NOMO-1 treated with DMSO at 0.1 percent for 48 hours (cell line): ENCODE data around the gene DYNLT2.

Experiments used
- DNase-seq: peaks from one replicate; lab custom pipeline; 2025; ENCODE audit not compliant: unreplicated experiment; lab: John Stamatoyannopoulos, UW

Gene DYNLT2

DNA sequence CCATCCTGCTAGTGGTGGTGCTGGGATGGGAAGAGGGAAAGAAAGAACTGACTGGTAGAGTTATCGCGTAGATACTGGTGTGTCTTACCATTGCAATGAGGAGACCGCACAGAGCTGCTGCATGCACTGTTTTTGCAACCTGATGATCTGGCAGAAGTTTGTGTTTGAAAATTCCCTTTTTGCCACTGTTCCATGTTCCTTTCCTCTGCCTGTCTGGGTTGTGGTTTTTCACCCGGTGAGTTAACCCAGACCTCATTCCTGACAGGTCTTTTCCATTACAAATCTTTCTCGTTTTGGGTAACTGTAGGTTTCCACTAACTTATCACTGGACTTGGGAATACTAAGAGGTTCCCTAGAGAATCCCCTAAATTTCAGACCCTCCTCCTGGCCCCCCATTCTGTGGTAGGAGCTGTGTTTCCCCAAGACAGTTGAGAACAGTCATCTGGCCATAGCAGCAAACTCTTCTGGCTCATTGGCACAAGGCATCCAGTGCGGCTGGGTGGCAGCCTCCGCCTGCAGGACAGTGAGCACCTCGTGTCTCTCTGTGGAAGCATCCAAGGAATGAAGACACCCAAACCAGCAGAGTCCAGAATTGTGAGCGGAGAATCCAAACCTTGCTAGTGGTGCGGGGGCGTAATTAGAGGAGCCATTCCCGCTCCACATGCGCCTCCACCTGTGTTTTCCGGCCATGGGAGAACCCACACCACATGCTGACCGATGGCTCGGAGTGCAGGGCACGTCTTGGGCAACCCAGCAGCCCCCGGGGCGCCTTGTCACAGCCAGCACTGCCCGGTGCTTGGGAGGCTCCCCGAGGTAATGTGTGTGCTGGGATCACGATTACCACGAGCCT lies 32.8 kb upstream of the DYNLT2 start:
- no peak for DNase-seq

GRCh38 chr6:169783401-169783800 lies 32.0 kb upstream of the DYNLT2 start:
- DNase-seq = no peak

DNA sequence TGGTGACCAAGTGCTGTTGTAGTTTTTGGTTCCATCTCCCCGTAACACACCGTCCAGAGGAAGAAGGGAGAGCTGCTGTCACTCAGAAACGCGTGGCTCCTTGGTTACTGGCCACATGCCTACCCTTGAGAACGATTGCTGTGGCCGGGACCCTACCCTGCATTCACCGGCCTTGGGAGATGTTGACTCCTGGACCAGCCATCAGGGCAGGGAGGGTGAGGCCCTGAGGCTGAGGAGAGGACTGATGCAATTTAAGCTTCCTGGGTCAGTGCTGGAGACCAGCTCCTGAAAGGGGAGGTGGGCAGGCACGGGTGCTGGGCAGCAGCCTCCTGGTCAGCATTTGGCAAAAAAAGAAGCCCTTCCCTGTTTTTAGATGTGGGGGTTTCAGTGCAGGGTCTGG lies 31.6 kb upstream of the DYNLT2 start:
- DNase-seq = no peak

DNA sequence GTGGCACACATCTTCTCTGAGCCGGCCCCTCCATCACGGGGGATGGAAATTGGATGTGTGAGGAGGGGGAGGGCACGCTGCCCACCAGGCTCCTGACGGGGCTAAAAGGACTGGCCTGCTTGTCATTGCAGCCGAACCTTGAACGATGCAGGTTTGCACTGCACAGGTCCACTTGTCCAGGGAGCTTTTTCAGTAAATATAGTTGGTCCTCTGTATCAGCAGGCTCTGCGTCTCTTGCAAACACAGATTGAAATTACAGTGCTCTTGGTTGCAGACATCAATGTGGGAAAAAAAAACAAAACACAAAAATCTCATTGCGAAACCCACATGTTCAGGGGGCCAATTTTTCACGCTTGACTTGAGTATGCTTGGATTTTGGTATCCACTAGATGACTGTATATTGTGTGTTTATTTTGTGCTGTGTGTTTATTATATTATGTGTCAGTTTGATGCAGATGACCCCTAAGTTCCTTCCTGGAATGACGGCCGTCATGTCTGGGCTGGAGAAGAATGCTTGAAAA lies 29.3 kb upstream of the DYNLT2 start:
- no peak for DNase-seq

- DNase-seq = no peak
These were observed 28.5 kb upstream of the DYNLT2 start for GRCh38 chr6:169779896-169780295.

DNA sequence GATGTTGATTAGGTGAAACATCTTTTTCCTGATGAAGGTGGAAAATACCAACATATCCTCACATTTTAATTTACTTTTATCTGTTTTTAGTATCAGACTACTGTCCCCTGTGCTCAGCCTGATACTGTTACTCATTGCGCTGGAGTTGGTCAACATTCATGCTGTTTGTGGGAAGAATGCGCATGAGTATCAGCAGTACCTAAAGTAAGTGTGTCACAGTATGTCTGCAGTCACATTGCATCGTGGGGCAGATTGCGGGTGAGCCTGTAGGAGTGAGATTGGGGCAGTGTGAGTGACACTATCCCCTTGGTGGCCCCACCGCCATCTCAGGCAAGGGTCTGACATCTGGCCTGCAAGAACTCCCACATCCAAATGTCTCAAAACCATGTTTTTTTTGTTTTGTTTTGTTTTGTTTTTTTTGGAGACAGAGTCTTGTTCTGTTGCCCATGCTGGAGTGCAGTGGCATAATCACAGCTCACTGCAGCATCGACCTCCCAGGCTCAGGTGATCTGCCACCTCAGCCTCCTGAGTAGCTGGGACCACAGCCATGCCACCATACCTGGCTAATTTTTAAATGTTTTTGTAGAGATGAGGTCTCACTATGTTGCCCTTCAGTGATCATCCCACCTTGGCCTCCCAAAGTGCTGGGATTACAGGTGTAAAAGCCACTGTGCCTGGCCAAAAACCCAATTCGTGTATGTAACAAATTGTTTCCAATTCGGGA lies 27.9 kb upstream of the DYNLT2 start:
- no peak for DNase-seq

- DNase-seq = no peak
These were observed 27.3 kb upstream of the DYNLT2 start for GRCh38 chr6:169778646-169779045.

DNA sequence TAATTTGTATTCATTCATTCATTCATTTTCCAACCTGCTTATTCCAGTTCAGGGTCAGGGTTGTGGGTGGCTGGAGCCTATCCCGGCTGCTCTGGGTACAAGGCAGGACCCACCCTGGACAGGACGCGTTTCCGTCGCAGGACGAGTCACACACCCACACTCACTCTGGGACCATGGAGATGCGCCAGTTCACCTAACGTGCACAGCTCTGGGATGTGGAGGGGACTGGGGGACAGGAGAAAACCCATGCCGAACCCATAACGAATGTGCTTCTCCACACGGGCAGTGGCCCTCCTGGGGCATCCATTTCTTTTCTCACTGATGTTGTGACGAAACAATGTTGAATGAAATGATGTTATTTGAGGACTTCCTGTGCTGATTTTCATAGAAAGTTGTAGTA lies 26.5 kb upstream of the DYNLT2 start:
- no peak for DNase-seq

DNA sequence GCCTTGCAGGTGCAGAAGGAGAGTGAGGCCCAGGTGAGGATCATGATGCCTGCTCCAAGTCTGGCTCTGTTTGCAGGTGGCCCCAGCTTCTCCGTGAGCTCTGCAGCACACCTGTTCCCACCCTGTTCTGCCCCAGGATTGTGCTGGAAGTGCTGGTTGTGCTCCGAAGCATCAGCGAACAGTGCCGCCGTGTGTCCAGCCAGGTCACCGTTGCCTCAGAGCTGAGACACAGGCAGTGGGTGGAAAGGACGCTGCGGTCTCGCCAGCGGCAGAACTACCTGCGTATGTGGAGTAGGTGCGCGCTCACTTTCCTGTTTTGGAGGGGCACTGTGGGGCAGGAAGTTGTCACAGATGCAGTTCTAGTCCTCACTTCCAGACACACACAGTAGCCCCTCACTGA lies 25.0 kb upstream of the DYNLT2 start:
- DNase-seq = no peak

DNA sequence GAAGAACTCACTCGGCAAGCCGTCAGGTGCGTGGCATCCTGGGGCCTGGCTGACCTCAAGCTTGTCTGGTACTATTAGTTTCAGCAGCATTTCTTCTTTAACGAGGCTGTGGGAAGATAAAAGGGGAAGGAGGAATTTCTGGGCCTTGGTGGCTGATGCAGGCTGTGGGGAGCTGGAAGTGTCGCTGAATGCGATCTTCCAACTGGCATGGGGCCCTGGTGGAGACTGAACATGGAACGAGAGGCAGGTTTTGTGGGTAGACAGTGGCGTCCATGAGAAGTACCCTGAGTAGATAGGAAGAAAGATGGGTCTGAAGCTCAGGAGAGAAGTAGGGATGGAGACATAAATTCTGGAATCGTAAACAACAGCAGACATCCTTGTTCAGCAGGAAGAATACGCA lies 23.9 kb upstream of the DYNLT2 start:
- no peak for DNase-seq

DNA sequence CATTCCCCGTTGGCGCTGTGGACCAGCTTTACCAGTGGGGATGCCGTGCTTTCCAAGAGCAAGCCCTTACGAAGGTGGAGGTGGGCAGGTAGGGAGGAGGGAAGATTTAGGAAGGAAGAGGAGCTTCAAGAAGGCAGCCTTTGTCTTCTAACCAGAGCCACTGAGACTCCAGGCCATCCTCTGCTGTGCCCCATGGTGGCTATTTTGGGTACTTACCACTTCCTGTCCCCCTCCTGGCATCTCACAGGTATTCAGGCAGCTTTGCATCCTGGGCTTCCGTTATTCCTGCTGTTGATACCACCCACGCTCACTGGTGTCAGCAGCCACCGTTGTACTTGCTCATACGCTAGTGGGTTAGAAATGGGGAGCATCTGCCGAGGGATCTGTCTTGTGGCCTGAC lies 23.0 kb upstream of the DYNLT2 start:
- no peak for DNase-seq

DNA sequence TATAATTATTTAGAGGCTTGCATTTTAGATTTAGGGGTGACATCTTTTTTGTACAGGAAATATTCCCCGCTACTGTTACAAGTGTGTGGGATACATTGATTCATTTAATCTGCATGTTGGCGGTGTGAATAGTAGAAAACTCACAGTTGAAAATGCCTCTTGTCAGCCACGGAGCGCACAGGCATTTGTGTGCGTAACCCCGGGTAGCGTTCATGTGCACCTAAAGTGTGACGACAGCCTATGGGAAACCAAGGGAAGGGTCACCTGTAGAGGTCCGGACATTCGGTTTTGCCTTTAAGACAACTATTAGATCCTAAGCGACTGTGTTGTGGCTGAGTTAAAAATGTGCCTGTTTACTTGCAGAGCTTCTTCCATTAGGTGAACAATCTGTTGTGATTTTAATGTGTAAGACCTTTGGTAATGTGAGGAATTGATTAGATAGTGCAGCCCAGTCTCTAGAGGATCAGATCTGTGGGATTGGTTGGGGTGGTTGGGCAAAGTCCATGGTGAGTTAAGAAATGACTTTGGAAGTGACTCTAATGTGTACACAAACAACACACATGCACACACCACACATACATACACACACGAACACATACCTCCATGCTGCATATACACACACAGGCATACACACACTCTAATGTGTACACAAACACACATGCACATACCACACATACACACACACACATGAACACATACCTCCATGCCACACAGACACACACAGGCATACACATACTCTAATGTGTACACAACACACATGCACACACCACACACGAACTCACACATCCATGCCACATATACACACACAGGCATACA lies 15.8 kb upstream of the DYNLT2 start:
- DNase-seq = no peak

GRCh38 chr6:169766232-169766631 lies 14.9 kb upstream of the DYNLT2 start:
- DNase-seq = no peak

- peak; percentile 17 for DNase-seq
These were observed 14.4 kb upstream of the DYNLT2 start for GRCh38 chr6:169765789-169766188.

DNA sequence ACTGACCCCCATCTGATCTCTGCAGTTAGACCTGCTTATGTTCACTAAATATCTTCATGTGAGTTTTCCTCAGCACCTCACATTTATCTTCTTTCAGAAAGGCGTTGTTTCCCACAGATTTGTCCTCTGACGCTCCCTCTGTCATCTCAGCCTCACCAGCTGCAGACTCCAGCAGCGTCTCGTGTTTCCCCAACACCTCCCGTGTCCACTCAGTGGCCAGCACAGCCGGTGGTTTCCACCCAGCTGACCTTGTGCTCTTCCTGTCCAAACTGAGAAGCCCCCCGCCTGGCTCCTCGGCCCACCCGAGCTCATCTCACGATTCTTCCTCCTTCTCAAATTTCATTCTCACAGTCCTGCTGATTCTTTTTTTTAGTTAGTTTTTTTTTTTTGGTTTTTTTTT lies 12.5 kb upstream of the DYNLT2 start:
- DNase-seq = no peak

DNA sequence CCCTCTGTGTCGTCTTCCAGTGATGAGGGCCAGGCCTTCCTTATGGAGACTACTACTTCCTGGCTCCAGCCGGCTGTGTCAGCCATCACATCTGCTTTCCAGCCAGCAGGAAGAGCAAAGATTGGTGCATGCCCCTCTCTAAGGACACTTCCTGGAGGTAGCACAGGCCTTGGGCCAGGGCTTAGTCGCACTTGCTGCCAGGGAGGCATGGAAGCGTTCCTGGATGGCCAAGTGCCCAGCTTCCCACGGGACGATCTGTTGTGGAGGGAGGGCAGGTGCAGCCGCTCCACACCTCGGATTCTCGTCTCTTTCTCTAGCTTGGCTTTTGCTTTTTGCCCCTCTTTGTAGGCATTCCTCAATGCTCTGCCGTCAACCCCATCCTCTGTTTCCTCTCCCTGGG lies 11.9 kb upstream of the DYNLT2 start:
- no peak for DNase-seq

DNA sequence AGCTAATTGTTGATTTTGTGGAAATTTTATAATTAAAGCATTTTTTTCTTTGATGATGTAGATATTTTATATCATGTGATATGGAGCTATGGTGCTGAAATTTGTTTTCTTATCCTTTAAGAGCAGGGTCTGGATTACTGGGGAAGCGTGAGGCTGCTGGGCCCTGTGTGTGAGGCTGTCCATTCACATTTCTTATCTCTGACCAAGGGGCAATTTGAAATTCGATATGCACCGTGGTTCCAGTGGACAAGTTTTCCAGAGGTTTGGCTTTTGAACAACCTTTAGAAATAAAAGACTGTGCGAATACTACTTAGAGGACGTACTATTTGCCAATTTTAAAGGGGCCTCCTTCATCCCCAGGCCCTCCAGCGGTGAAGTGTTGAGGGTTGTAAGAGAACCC lies 3.8 kb upstream of the DYNLT2 start:
- DNase-seq = no peak

DNA sequence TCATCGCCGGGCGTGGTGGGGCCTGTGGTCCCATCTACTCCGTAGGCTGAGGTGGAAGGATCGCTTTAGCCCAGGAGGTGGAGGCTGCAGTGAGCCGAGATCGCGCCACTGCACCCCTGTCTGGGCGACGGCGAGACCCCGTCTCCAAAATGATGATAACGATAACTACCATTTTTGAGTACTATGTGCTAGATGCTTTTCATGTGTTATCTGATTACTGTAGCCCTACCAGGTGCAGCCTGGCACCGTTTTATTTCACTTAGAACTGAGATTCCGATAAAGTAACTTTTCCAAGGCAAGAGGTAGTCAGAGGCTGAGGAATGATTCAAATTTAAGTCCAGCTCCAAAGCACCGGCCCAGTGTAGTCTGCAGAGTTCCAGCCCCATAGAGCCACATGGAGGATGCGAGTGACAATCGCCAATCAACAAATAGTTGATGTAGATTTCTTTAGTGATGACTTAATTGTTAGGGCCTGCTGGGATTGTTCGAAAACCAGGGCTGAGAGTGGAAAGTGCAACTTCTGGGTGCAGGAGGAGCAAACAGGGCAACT lies 777 bp upstream of the DYNLT2 start:
- DNase-seq = no peak

DNA sequence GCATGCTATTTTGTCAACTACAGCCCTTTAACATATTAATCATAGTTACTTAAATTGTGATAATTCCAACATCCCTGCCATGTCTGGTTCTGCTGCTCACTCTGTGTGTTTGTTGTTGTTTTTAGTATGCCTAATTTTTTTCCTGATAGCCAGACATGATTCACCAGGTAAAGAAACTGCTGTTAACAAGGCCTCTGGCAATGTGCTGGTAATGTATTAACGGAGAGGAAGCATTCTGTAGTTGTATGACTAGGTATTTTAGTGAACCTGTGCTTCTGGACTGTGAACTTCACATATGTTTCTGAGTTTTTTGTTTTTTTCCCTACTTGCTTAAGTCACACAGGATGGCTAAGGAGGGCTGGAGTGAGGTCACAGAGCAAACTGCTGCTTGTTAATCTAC lies 4.8 kb downstream of the DYNLT2 start:
- no peak for DNase-seq

DNA sequence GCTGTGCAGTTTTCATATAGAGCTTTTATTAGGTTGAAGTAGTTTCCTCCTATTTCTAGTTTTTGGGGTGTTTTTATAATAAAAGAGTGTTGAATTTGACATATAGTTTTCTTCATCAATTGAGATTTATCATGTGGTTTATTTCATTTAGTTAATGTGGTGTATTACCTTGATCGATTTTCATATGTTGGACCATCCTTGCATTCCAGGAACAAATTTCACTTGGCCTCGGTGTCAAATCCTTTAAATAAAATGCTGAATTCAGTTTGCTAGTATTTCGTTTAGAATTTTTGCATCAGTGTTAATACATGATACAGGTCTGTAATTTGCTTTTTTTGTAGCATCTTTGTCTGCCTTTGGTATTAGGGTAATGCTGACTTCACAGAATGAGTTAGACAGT lies 6.0 kb downstream of the DYNLT2 start:
- no peak for DNase-seq

DNA sequence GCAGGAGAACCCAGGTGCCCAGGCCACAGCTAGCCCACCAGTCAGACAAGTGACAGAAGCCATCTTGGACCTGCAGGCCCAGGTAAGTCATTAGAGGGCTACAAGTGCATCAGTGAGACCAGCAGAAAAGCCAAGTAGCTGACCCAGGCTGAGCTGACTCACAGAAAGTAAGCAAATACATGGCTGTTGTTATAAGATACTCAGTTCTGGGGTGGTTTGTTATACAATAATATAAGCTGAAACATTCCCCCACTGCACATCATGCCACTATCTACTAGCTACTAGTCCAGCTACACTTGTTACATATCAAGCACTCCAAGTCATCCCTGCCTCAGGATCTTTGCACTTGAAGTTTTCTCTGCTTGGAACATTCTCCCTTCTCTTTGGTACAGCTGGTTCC lies 10.0 kb downstream of the DYNLT2 start:
- no peak for DNase-seq
